ENCODE results near the gene FRAS1.

- TF ChIP-seq POLR2AphosphoS5 (IDR thresholded peaks at IDR 0.05; ENCODE audit: low read depth, low read length) (no peak), TAF1 (IDR thresholded peaks at IDR 0.05; ENCODE audit: borderline replicate concordance, insufficient read depth, low read length) (no peak)
These were observed 531.9 kb downstream of the FRAS1 start for GRCh38 chr4:78588894-78589545.

Measured in PFSK-1 (cell line).